ENCODE results near the gene NOP56.

The NOP56 gene

DNA sequence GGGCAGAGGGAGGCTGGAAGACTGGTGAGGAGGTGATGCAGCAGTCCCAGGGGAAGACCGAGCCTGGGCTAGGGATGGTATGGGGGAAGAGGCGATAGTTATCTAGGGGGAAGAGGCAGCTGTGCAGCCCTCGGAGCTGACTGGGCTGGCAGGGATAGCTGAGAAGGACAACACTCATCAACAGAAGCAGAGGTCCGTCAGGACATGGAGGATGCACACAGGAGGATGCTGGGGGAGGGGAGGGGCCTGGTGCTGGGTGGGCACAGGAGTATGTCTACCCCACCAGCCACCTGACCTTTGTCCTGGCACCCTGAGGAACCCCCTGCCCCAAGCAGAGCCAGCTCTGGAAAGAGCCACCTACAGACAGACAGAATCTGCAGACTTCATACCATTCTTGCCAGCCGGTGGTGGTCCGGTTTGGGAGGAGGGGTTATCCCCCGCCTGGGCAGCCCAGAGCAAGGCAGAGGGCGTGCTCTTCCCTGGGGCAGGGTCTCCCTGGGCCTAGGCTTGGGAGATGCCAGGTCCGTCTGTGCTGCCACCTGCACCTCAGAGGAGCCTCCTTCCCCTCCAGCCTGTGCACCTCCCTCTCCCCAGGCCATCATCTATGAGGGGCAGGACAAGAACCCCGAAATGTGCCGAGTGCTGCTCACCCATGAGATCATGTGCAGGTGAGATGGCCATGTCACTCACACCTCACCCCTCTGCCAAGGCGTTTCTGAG lies 55.1 kb downstream of the NOP56 start:
- TF ChIP-seq, protein P1, sequence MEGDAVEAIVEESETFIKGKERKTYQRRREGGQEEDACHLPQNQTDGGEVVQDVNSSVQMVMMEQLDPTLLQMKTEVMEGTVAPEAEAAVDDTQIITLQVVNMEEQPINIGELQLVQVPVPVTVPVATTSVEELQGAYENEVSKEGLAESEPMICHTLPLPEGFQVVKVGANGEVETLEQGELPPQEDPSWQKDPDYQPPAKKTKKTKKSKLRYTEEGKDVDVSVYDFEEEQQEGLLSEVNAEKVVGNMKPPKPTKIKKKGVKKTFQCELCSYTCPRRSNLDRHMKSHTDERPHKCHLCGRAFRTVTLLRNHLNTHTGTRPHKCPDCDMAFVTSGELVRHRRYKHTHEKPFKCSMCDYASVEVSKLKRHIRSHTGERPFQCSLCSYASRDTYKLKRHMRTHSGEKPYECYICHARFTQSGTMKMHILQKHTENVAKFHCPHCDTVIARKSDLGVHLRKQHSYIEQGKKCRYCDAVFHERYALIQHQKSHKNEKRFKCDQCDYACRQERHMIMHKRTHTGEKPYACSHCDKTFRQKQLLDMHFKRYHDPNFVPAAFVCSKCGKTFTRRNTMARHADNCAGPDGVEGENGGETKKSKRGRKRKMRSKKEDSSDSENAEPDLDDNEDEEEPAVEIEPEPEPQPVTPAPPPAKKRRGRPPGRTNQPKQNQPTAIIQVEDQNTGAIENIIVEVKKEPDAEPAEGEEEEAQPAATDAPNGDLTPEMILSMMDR (conservative IDR thresholded peaks at IDR 0.05; ENCODE audit: control insufficient read depth, insufficient read depth, low read depth, low read length), result no peak
- H3K4me3 ChIP-seq (ENCODE audit: control insufficient read depth, low read depth, low read length), result no peak overlapping the region
- DNase-seq (ENCODE audit: low read depth), result no peak

All from fibroblast of mammary gland (primary cell).